ENCODE measurements around the gene CELF2.

DNA sequence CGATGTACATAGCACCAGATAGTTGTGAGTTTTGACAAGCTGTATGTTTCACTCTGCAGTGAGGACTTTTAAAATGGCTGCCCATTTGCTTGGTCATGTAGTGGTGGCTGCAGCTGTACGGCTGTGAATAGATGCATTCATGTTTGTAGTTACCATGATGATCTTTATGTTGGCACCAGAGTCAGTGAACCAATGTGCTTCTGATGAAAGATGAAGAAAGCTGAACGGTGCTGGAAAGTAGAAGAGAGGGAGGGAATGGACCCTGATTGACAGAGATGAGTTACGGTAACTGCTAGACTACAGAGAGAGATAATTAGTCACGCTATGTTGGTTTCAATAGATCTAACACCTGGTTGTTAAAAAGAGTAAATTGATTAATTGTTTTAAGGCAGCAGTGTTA is 256.8 kb downstream of the CELF2 start:
- no peak for TF ChIP-seq POLR2AphosphoS5 (IDR thresholded peaks at IDR 0.05; ENCODE audit: insufficient read depth in 1 of 2, low read depth in 1 of 2)
- TF ChIP-seq, protein P1, sequence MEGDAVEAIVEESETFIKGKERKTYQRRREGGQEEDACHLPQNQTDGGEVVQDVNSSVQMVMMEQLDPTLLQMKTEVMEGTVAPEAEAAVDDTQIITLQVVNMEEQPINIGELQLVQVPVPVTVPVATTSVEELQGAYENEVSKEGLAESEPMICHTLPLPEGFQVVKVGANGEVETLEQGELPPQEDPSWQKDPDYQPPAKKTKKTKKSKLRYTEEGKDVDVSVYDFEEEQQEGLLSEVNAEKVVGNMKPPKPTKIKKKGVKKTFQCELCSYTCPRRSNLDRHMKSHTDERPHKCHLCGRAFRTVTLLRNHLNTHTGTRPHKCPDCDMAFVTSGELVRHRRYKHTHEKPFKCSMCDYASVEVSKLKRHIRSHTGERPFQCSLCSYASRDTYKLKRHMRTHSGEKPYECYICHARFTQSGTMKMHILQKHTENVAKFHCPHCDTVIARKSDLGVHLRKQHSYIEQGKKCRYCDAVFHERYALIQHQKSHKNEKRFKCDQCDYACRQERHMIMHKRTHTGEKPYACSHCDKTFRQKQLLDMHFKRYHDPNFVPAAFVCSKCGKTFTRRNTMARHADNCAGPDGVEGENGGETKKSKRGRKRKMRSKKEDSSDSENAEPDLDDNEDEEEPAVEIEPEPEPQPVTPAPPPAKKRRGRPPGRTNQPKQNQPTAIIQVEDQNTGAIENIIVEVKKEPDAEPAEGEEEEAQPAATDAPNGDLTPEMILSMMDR (IDR thresholded peaks at IDR 0.05) = no peak

Measured in vagina (tissue), 2 donors.